Stimulated activated naive CD8-positive, alpha-beta T cell treated with anti-CD3 and anti-CD28 coated beads, Interleukin-15, Interleukin-2, amounts not matched to agents 100 ng/mL and 50 ng/mL, for 24 hours (primary cell): ENCODE data around the gene ZFC3H1.
"Not testable (repeated sequence)": the region's sequence is repeated elsewhere in the genome, so short reads cannot be mapped to it uniquely, and the experiment has no call there.

ENCODE experiments used
- H3K27ac Mint-ChIP-seq: one replicate; pipeline ENCODE4 v1.8.0; 2021; ENCODE audit warnings: mild to moderate bottlenecking, mixed read lengths
- H3K27me3 Mint-ChIP-seq: one replicate; pipeline ENCODE4 v1.8.0; 2021; ENCODE audit warnings: mixed read lengths
- H3K36me3 Mint-ChIP-seq: one replicate; pipeline ENCODE4 v1.8.0; 2021; ENCODE audit warnings: low read depth, mixed read lengths
- H3K4me1 Mint-ChIP-seq: one replicate; pipeline ENCODE4 v1.8.0; 2021; ENCODE audit warnings: low read depth, mixed read lengths
- H3K4me3 Mint-ChIP-seq: one replicate; pipeline ENCODE4 v1.8.0; 2021; ENCODE audit warnings: mild to moderate bottlenecking, mixed read lengths
- H3K9me3 Mint-ChIP-seq: one replicate; pipeline ENCODE4 v1.8.0; 2021; ENCODE audit warnings: mixed read lengths

Gene ZFC3H1

GRCh38 chr12:71688961-71689570 is 25.4 kb upstream of the ZFC3H1 start:
- peaks cover 4% of the 10 kb centered on the region for H3K36me3 Mint-ChIP-seq
- no peaks in the 10 kb centered on the region for H3K27me3 Mint-ChIP-seq
- no peaks in the 10 kb centered on the region for H3K9me3 Mint-ChIP-seq
- no peak overlapping the region for H3K4me3 Mint-ChIP-seq
- peaks cover 59% of the 10 kb centered on the region for H3K4me1 Mint-ChIP-seq
- H3K27ac Mint-ChIP-seq, result no peak overlapping the region

GRCh38 chr12:71687172-71687571 is 23.5 kb upstream of the ZFC3H1 start:
- H3K9me3 Mint-ChIP-seq, H3K27ac Mint-ChIP-seq, H3K36me3 Mint-ChIP-seq, H3K27me3 Mint-ChIP-seq: not testable (repeated sequence)
- peak overlapping the region; percentile 91 for H3K4me3 Mint-ChIP-seq
- H3K4me1 Mint-ChIP-seq, result peaks cover 57% of the 10 kb centered on the region

- Mint-ChIP-seq H3K27ac (peak overlapping the region; percentile 93), H3K4me3 (peak overlapping the region; percentile 91), H3K4me1 (peaks cover 54% of the 10 kb centered on the region), H3K36me3 (peaks cover 1% of the 10 kb centered on the region), H3K9me3 (no peaks in the 10 kb centered on the region), H3K27me3 (no peaks in the 10 kb centered on the region)
These were observed 23.0 kb upstream of the ZFC3H1 start for GRCh38 chr12:71686658-71687025.

GRCh38 chr12:71685914-71686657 is 22.4 kb upstream of the ZFC3H1 start, which contains the start of gene TMEM19:
Gene TMEM19 (plus strand): TSS chr12:71686082. CDS start chr12:71686681, 599 bp downstream.
- H3K27ac Mint-ChIP-seq, result peak within 1 kb of the TSS; percentile 93
- H3K36me3 Mint-ChIP-seq, result no peaks in the 10 kb centered on the region
- no peaks in the 10 kb centered on the region for H3K9me3 Mint-ChIP-seq
- peak within 1 kb of the TSS; percentile 91 for H3K4me3 Mint-ChIP-seq
- no peaks in the 10 kb centered on the region for H3K27me3 Mint-ChIP-seq
- H3K4me1 Mint-ChIP-seq, result peaks cover 53% of the 10 kb centered on the region

GRCh38 chr12:71685312-71685906 is 21.8 kb upstream of the ZFC3H1 start:
- Mint-ChIP-seq H3K9me3 (no peaks in the 10 kb centered on the region), H3K36me3 (no peaks in the 10 kb centered on the region), H3K4me1 (peaks cover 53% of the 10 kb centered on the region), H3K4me3 (peak overlapping the region; percentile 91), H3K27me3 (no peaks in the 10 kb centered on the region), H3K27ac (peak overlapping the region; percentile 85)

GRCh38 chr12:71684081-71684480 is 20.4 kb upstream of the ZFC3H1 start:
- H3K9me3 Mint-ChIP-seq, result no peaks in the 10 kb centered on the region
- no peaks in the 10 kb centered on the region for H3K27me3 Mint-ChIP-seq
- H3K36me3 Mint-ChIP-seq, result no peaks in the 10 kb centered on the region
- H3K27ac Mint-ChIP-seq, result no peak overlapping the region
- H3K4me1 Mint-ChIP-seq, result peaks cover 44% of the 10 kb centered on the region
- peak overlapping the region; percentile 55 for H3K4me3 Mint-ChIP-seq

GRCh38 chr12:71683633-71684032 is 20.0 kb upstream of the ZFC3H1 start:
- Mint-ChIP-seq H3K36me3 (no peaks in the 10 kb centered on the region), H3K27ac (no peak overlapping the region)

GRCh38 chr12:71682466-71682865 is 18.8 kb upstream of the ZFC3H1 start:
- Mint-ChIP-seq H3K27me3 (no peaks in the 10 kb centered on the region), H3K36me3 (no peaks in the 10 kb centered on the region), H3K27ac (no peak overlapping the region), H3K4me1 (peaks cover 28% of the 10 kb centered on the region), H3K4me3 (no peak overlapping the region), H3K9me3 (no peaks in the 10 kb centered on the region)

More at GRCh38 chr12:71683633-71684032, 20.0 kb upstream of the ZFC3H1 start:
- no peak overlapping the region for H3K4me3 Mint-ChIP-seq
- H3K27me3 Mint-ChIP-seq, result no peaks in the 10 kb centered on the region
- peaks cover 40% of the 10 kb centered on the region for H3K4me1 Mint-ChIP-seq
- H3K9me3 Mint-ChIP-seq, result no peaks in the 10 kb centered on the region

GRCh38 chr12:71671816-71672215 is 8.2 kb upstream of the ZFC3H1 start:
- Mint-ChIP-seq H3K9me3 (no peaks in the 10 kb centered on the region), H3K27ac (no peak overlapping the region), H3K4me1 (peaks cover 14% of the 10 kb centered on the region), H3K36me3 (peaks cover 11% of the 10 kb centered on the region), H3K4me3 (no peak overlapping the region), H3K27me3 (no peaks in the 10 kb centered on the region)

- H3K9me3 Mint-ChIP-seq, result no peaks in the 10 kb centered on the region
- peaks cover 15% of the 10 kb centered on the region for H3K4me1 Mint-ChIP-seq
- H3K27ac Mint-ChIP-seq, result no peak overlapping the region
- no peaks in the 10 kb centered on the region for H3K27me3 Mint-ChIP-seq
- H3K36me3 Mint-ChIP-seq, result peaks cover 8% of the 10 kb centered on the region
- no peak overlapping the region for H3K4me3 Mint-ChIP-seq
These were observed 7.7 kb upstream of the ZFC3H1 start for GRCh38 chr12:71671311-71671710.

- peak overlapping the region; percentile 97 for H3K4me3 Mint-ChIP-seq
- H3K9me3 Mint-ChIP-seq, result no peaks in the 10 kb centered on the region
- peaks cover 24% of the 10 kb centered on the region for H3K36me3 Mint-ChIP-seq
- H3K4me1 Mint-ChIP-seq, result peaks cover 29% of the 10 kb centered on the region
- peak overlapping the region; percentile 99 for H3K27ac Mint-ChIP-seq
- H3K27me3 Mint-ChIP-seq, result no peaks in the 10 kb centered on the region
These were observed 2.6 kb upstream of the ZFC3H1 start for GRCh38 chr12:71666259-71666658.

- Mint-ChIP-seq H3K9me3 (no peaks in the 10 kb centered on the region), H3K36me3 (peaks cover 29% of the 10 kb centered on the region), H3K4me3 (peak overlapping the region; percentile 97), H3K4me1 (peaks cover 34% of the 10 kb centered on the region), H3K27me3 (no peaks in the 10 kb centered on the region), H3K27ac (peak overlapping the region; percentile 99)
These were observed 1.4 kb upstream of the ZFC3H1 start for GRCh38 chr12:71665090-71665463.

GRCh38 chr12:71664411-71665089 is 902 bp upstream of the ZFC3H1 start:
- no peaks in the 10 kb centered on the region for H3K27me3 Mint-ChIP-seq
- no peaks in the 10 kb centered on the region for H3K9me3 Mint-ChIP-seq
- peaks cover 32% of the 10 kb centered on the region for H3K36me3 Mint-ChIP-seq
- H3K4me3 Mint-ChIP-seq, result peak overlapping the region; percentile 97
- H3K4me1 Mint-ChIP-seq, result peaks cover 37% of the 10 kb centered on the region
- peak overlapping the region; percentile 99 for H3K27ac Mint-ChIP-seq

- Mint-ChIP-seq H3K4me1 (peaks cover 48% of the 10 kb centered on the region), H3K4me3 (peak overlapping the region; percentile 97), H3K27me3 (no peaks in the 10 kb centered on the region), H3K27ac (peak overlapping the region; percentile 99), H3K9me3 (no peaks in the 10 kb centered on the region), H3K36me3 (peaks cover 46% of the 10 kb centered on the region)
These were observed 643 bp downstream of the ZFC3H1 start for GRCh38 chr12:71662849-71663560.
